NCI-H146 treated with DMSO at 0.1 percent for 48 hours (cell line): ENCODE results near the gene WDR4.
"Not testable (repeated sequence)": the region's sequence is repeated elsewhere in the genome, so short reads cannot be mapped to it uniquely, and the experiment has no call there.

Experiments used
- DNase-seq: peaks from one replicate; lab custom pipeline; 2025; ENCODE audit not compliant: unreplicated experiment; lab: John Stamatoyannopoulos, UW

Gene WDR4

DNA sequence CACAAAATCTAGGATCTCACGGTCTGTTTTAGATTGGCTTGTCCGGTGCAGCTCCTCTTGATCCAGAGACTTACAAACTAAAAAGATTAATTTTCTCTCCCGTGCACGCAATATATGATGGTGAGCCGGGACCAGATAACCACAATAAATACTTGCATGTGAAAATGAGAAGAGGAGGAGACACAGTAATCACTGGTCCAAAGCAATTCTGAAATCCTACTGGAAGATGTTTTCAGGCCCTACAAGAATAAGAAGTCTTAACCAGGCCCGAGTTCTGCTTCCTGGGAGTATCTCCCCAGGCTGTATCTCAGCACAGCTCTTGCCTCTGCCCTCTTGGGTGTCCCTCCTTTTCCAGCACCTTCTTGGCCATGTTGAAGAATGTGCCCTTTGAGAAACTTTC is 1.0 kb upstream of the WDR4 start:
- DNase-seq: no peak

DNA sequence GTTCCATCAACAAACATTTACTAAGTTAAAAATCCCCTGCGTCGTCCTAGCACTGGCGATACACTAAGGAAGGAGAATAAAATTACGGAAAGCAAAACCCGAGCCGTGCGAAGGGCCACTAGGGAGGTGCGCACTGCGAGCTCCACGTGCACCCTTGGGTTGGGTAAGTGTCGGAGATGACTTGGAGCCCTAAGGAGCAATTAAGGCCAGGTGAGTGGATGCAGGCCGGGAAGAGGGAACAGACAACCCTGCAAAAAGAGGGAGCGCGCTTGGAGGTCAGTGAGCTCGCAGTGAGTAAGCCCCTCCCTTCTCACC is 704 bp downstream of the WDR4 start:
- peak; percentile 42 for DNase-seq

DNA sequence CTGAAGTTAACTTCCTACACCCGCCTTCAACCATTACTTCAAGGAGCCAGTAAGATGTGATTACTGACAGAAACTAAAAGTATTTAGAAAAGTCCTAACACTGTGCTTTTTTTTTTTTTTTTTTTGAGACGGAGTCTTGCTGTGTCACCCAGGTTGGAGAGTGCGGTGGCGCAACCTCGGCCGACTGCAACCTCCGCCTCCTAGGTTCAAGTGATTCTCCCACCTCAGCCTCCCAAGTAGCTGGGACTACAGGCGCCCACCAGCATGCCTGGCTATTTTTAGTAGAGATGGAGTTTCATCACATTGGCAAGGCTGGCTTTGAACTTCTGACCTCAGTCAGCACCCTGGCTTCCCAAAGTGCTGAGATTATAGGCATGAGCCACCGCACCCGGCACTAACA is 3.5 kb downstream of the WDR4 start:
- DNase-seq: not testable (repeated sequence)

DNA sequence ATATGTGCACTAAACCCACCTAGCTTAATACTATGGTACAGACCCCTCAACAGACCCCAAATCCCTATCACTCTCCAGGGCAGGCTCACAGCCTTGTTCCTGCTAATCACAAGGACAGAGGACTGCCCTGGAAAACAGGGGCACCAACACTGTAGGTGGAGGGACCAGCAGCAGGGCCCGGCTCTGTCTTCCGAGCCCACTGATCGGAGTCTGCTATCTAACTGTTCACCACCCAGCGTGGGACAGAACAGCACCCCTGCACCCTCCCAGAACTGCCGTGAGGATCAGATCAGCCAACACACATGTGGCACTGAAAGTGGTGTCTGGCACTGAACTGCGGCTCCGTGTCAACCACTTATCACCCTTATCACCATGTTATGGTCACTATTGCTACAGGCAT is 6.2 kb downstream of the WDR4 start:
- no peak for DNase-seq

DNA sequence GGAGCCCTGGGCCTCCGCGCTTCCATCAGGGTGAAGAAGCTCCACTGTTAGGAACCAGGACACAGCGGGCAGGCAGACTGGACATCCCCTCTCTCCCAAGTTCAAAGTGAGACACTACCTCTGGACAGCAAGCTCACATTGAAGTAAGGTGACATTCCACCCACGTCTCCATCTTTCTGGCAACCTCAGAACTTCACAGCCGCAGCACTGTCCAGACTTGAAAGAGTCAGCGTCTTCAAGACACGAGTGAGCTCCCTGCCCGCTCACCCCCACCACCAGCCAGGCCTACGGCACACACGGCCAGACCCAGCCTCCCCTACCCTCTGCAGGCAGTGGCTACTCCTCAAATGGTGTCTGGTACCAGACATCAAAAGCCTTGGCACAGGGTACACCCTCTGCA is 11.1 kb downstream of the WDR4 start:
- no peak for DNase-seq

DNA sequence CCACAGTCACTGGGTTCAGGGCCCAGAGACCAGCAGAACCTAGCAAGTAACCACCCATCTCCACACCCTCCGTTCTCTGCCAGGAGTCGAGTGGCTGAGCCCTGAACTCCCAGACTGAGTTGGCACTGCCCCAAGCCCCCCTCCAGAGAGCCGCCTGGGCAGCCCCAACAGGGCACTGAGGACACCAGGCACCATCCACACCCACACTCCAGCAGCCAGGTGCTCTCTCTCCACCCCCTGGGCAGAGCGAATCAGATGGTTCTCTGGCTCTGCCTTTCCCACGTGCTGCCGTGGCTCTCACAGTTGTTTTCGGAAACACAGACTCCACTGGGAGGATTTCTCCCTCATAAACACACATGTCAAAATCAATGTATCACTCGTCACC is 13.6 kb downstream of the WDR4 start:
- DNase-seq: no peak

DNA sequence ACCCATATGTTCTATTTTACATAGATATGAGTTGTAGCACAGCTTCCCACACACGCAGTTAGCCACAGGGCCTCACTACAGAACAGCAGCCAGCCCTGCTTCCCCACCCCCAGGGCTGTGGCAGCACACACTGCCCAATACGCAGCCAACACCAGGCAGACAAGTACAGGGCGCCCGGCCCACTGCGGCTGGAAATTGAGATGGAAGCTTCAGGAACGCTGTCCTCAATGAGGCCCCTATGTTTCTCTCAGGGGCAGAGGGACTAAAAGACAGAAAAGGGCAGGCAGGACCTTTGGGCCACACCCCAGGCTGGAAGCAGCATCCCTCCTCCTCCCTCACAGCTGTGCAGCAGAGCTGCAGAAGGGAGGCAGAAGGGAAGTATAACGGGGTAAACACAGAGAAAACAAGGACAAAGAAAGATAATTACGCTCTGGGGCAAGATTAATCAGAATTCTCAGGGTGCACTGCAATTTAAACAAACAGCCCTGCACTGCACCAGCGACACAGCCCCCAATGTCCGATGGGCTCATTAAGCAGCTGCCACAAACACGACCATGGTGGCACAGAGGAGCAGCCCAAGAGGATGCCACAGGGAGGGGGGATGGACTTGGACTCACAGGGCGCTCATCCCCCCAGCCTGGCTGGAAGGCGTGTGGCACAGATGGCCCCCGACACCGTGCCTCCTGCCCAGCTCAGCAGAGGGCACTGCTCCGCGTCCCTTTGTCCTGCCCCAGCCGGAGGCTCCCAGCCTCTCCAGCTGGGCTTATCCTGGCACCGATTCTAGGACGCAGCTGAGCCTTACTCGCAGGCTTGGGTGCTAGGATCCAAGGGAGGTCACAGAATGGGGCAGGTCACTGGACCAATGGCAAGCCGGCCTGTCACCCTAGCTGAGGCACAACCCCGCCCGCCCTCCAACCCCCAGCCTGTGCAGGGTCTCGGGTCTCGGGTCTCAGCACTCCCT is 14.2 kb downstream of the WDR4 start:
- DNase-seq: no peak

DNA sequence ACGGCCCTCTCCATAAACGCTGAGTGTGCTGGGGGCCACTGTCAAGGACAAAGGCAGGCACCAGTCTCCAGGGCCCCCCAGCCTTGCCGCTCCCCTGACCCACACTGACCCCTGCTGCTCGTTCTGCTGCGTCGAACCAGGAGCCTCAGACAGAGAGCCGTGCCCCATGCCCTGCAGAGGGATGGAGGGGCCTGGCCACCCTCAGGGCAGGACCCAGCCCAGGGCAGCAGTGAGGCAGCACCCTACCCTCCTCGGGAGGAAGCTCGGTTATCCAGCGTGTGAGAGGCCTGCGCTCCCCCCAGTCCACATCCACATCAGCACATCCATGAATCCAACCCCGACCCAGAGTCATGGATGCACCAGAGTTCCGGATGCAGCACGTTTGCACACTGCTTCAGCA is 15.1 kb downstream of the WDR4 start:
- DNase-seq: no peak

DNA sequence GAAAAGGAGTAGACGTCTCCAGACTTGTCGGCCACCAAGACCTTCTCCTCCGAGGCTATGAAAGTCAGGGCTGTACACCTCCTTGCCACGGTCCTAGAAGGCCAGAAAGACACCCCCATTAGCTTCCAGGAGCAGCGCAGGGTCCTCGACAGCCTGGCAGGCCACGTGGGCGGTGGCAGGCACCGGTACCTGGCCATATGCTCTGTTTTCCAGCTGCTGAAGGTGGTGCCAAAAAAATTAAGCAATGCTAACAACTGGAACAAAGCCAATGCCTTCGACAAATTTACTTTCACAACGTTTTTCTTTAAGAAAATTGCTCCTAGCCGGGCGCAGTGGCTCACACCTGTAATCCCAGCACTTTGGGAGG is 15.9 kb downstream of the WDR4 start:
- no peak for DNase-seq

DNA sequence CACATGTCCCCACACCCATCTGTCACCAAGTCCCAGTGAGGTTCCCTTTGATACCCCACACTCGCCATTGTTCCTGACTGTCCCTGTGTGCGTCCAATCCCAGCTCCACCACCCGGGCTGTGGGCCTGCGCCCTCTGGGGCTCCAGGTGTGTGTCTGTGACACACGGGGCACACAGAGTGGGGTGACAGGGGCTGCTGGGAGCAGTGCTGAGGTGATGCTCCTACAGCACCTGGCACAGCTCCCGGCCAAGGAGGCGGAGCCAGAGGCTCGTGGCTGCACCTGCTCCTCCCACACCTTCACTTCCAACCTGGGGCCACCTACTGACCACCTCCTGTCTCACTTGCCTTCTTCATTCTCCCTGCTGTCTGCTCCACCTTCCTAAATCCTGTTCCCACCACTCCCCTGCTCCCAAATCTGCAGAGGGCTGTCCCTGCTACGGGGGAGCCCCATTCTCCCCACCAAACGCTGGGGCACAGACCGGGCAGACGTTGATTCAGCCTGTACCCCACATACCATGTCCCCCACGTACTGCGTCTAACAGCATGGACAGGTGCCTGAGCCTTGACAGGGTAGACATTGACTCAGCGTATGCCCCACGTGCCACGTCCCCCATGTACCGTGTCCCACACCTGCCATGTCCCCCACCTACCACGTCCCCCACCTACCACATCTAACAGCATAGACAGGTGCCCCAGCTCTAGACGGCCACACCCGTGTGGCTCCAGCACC is 16.4 kb downstream of the WDR4 start:
- DNase-seq: no peak

DNA sequence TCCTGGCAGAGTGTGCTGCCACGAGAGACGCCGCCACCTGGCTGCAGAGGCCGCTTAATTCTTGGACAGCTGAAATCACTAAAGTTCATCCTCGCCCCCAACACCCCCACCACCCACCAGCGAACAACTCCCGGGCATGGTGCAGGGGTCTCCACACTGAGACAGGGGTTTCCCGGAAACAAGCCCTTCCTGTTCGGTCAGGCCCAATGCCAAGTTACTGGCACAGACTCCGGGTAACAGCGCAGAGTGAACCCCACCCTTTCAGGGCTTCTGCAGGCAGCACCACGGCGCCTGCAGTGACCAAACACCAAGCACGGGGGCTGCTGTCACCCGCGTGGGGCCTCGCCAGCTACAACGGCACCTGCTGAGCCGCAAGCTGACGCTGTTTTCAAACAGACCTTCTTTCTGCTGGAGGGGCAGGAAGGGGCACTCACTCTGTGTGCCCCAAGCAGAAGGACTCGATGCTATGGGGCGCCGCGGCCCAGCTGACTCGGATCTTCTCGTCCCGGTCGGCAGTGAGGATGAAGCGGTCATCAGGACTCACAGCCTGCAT is 17.4 kb downstream of the WDR4 start:
- DNase-seq: no peak

DNA sequence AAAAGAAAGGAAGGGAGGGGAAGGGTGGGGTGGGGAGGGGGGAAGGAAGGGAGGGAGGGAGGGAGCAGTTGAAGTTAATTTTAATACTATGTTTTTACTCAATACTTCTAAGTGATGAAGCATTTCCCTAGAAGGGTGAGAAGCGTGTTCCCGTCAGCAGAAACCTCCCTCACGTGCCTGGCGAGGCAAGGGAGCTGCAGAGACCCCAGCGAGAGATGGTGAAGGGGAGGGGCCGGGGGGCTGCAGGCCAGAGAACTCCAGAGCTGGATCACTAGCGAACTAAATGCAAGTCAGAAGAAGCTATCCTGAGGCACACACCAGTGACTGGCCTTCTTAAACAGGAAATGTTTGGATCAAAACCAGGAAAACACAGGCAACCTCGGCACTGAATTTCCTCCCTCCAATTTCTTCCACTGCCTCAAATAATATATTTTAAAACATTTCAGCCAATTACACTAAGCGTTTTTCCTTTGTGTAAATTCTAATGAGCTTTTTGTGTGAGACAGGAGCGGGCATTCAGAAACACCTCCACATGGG is 18.0 kb downstream of the WDR4 start:
- DNase-seq: no peak

DNA sequence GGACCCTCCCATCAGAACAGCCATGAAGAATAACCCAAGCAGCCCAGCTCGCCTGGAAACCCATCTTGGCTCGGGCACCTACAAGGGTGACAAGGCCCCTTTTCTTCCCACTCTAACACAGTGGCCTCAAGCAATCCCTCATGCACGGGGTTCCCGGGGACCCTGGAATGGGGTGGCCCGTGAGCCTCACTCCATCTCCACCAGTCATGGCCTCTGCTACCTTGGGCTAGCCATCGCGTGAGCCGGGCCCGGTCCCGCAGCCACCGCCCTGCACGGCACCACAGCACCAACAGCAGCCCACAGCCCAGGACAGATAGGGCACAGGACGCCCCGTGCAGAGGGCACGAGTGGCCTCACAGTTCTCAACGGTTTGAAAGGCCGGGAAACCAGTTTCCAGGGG is 19.0 kb downstream of the WDR4 start:
- DNase-seq: no peak

DNA sequence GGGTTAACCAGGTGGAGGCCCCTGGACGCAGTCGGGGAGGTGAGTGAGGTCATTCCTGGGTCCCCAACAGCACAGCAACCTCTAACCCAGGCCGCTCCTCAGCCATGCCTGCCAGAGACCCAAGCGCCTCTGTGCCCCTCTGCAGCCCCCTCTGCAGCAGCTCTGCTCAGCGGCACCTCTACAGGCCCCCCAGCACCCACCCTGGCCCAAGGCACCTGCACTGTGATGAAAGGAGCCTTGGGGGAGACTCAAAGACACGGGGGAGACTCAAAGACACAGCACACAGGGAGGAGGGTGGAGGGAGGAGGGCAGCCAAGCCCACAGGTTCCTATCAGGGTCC is 19.5 kb downstream of the WDR4 start:
- DNase-seq: no peak

DNA sequence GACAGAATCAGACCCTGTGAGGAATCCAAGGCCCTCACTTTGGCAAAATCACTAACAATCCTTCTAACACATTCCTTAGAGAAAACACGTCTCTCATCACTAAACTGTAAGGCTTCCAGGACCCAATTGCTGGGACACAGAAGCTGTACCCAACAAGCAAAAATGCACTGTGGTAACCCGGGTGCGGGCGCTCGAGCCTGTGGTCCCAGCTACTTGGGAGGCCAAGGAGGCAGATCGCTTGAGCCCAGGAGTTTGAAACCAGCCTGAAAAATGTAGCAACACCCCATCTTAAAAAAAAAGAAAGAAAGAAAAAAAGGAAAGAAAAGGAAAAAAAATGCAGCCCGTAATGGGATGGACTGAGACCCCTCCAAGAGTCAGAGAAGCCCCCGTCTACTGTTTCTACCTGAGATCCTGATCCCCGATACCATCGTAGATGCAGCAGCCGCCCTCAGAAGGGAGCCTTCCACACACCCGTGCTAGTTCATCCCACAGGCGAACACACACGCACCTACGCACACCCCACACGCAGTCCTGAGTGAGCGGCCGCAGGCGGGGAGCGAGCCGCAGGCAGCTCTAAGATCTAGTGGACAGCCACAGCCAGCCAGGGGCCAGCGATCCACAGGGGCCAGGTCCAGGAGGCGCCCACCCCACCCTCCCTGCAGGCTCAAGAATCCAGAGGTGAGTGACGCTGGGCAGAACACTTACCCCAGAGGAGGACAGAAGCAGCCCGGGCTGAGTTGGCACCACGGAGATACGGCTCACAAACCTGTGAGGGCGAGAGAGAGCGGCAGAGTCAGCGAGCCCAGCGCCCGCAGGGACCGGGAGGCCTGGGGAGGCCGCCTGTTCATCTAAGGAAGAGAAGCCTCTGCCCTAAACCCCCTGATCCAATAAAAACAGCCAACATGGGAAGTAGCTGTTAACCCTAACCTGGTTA is 20.1 kb downstream of the WDR4 start:
- DNase-seq: no peak

DNA sequence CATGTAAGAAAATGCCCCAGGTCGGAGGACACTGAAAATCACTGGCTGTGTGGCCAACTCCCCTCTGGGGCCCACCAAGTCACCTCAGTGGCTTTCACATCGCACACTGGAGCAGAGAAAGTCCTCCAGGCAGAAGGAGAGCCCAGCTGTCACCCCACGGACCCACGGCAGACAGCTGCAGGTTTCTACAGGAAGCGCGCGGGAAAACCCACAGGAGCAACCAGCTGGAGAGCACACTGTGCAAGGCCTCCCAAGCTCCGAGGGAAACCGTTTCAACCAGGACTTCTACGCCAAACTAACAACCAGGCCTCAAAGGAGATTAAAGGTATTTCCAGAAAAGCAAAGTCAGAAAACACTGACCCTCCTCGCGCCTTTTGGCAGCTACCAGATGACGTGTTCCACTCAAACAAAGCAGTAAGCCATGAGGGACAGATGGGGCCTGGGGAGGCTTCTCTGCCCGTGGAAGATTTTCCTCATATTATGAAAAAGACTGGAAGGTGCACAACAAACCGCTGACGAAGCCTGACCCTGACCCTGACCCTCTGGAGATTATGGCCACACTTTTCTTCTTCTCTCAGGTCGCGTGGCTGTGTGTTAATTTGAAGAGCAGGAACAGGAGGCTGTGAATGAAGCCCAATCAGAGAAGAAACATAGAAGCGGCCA is 21.0 kb downstream of the WDR4 start:
- DNase-seq: no peak

DNA sequence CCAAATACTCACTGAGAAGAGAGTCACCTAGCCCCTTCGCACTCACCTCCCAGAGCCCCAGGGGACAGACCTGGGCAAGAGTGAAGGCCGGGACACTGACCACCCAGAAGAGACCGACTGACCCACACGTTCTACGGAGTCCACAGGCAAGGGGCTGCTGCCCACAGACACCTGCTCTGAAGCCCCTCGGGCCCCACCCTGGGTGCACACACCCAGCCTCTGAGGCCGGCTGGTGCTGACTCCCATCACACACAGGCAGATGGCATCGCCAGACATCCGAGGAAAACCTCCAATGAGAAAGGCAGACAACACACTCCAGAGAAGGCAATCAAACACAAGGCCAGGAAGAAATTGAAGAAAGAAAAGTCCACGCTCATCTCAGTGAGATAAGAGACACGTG is 22.1 kb downstream of the WDR4 start:
- no peak for DNase-seq

DNA sequence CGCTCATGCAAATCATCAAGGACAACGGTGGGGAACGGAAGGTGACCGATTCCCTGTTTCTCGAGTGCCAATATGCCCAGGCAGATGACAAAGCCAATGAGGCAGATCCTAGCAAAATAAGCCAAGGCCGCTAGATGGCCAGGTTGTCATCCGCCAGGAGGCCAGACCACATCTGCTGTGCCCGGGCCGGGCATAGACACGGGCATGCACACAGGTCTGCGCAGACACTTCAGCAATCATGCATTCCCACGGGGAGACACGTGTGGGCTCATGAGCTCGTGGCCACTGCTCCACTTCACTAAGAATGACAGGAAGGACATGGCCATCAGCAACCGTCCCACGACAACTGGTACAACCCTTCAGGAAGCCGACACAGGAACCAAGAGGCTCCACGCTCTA is 23.4 kb downstream of the WDR4 start:
- no peak for DNase-seq

DNA sequence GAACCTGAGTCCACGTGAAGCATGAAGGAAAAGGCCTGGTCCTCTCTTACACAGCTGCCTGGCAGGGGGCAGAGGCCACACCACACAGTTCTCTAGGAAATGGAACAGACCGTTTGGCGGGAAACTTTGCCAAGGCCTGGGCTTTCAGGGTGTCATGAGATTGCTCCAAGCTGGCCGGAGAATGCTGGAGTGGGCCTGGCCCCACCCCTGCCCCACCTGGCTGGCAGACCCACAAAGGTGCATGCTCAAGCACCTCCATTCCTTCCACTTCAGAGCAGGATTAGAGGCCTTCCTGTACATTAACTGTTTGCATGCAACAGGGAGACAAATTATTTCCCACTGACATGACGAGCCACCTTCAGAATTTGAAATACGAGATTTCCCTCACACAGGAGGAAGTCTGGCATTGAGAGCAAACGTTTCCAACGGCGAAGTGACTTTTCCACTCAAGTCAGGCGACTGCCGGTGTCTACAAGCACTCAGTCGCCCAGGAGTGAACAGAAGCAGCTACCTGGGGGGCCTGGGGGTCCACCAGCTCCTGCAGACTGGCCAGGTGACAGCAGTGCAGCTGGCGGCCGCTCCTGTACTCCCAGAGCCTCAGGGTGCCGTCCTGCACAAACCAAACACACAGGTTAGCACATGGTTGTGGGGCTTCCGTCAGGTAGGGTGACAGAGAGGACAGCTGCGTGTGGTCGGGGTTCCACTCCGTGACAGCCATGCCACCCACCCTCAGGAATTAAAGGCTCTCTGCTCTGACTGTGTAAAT is 24.0 kb downstream of the WDR4 start:
- DNase-seq: no peak
